HepG2 (cell line): ENCODE results near the gene NAALADL1. TPM values are rescaled to one million over a fixed set of nuclear protein-coding genes. Genes with fewer than 3 reads are reported as not detected.

Experiments
- CEBPZ ChIP-seq: IDR thresholded peaks from 2 replicates; pipeline ENCODE4 v1.6.1; 2012; ENCODE audit warnings: low read length, improper control_type of control experiment
- DDIT3 ChIP-seq: sonication (generic); formaldehyde crosslinking; IDR thresholded peaks from 2 replicates; pipeline ENCODE4 v1.4.0; 2020; ENCODE audit warnings: mild to moderate bottlenecking, missing genetic modification reagents
- FOXC1 ChIP-seq: sonication (generic); formaldehyde crosslinking; IDR thresholded peaks from 2 replicates; pipeline ENCODE4 v1.8.0; 2022; ENCODE audit warnings: mild to moderate bottlenecking, missing genetic modification reagents, borderline replicate concordance
- HHEX ChIP-seq: IDR thresholded peaks from 2 replicates; pipeline ENCODE4 v1.6.1; 2016; ENCODE audit warnings: control low read depth
- HNF4G ChIP-seq, 2 experiments: sonication (generic) in 1 of 2; formaldehyde crosslinking in 1 of 2; IDR thresholded peaks; 2 replicates each; pipeline versions ENCODE4 v1.4.0 to v1.6.1; 2011 to 2020; ENCODE audit warnings: borderline replicate concordance in 2 of 2, low read depth in 2 of 2, mild to moderate bottlenecking in 2 of 2, low read length in 1 of 2, missing genetic modification reagents in 1 of 2, moderate library complexity in 1 of 2
- HNRNPK ChIP-seq: fragments of 200-400 bp; formaldehyde crosslinking; IDR thresholded peaks from 2 replicates; pipeline ENCODE4 v1.6.1; 2018; ENCODE audit warnings: low read length, low read depth, moderate library complexity, mild to moderate bottlenecking; ENCODE audit not compliant: poor library complexity, severe bottlenecking
- HOXA3 ChIP-seq: sonication (generic); formaldehyde crosslinking; IDR thresholded peaks from 2 replicates; pipeline ENCODE4 v1.5.0; 2020; ENCODE audit warnings: missing genetic modification reagents
- ISX ChIP-seq: sonication (generic); formaldehyde crosslinking; conservative IDR thresholded peaks from 2 replicates; pipeline ENCODE4 v1.5.0; 2020; ENCODE audit warnings: missing genetic modification reagents
- KDM3A ChIP-seq: IDR thresholded peaks from 2 replicates; pipeline ENCODE4 v1.6.1; 2018; ENCODE audit warnings: low read depth, missing compliant biosample characterization
- KDM5B ChIP-seq: sonication (generic); formaldehyde crosslinking; IDR thresholded peaks from 2 replicates; pipeline ENCODE4 v1.4.0; 2020; ENCODE audit warnings: missing genetic modification reagents, mild to moderate bottlenecking, borderline replicate concordance
- MED13 ChIP-seq: sonication (generic); formaldehyde crosslinking; IDR thresholded peaks from 2 replicates; pipeline ENCODE4 v1.5.0; 2020; ENCODE audit warnings: missing genetic modification reagents
- SAP130 ChIP-seq: IDR thresholded peaks from 2 replicates; pipeline ENCODE4 v1.6.1; 2016; ENCODE audit warnings: low read depth
- SRSF1 ChIP-seq: fragments of 200-400 bp; formaldehyde crosslinking; optimal IDR thresholded peaks from 2 replicates; pipeline ENCODE3; 2017; ENCODE audit warnings: mild to moderate bottlenecking, low read depth, low read length, moderate library complexity
- ZBTB43 ChIP-seq: sonication (generic); formaldehyde crosslinking; conservative IDR thresholded peaks from 2 replicates; pipeline ENCODE4 v1.4.0; 2020; ENCODE audit warnings: missing genetic modification reagents
- ZFP62 ChIP-seq: sonication (generic); formaldehyde crosslinking; IDR thresholded peaks from 2 replicates; pipeline ENCODE4 v1.4.0; 2020; ENCODE audit warnings: missing genetic modification reagents
- ZFP91 ChIP-seq: sonication (generic); formaldehyde crosslinking; IDR thresholded peaks from 2 replicates; pipeline ENCODE4 v1.9.0; 2022; ENCODE audit warnings: missing genetic modification reagents, mild to moderate bottlenecking, borderline replicate concordance
- ZNF20 ChIP-seq: sonication (generic); formaldehyde crosslinking; IDR thresholded peaks from 2 replicates; pipeline ENCODE4 v1.4.0; 2020; ENCODE audit warnings: mild to moderate bottlenecking, moderate library complexity, missing genetic modification reagents
- ZNF280B ChIP-seq: sonication (generic); formaldehyde crosslinking; IDR thresholded peaks from 2 replicates; pipeline ENCODE4 v1.5.0; 2020; ENCODE audit warnings: missing genetic modification reagents, mild to moderate bottlenecking, borderline replicate concordance
- ZNF546 ChIP-seq: sonication (generic); formaldehyde crosslinking; conservative IDR thresholded peaks from 2 replicates; pipeline ENCODE4 v1.8.1; 2023; ENCODE audit warnings: mild to moderate bottlenecking, missing genetic modification reagents
- ZNF598 ChIP-seq: sonication (generic); formaldehyde crosslinking; IDR thresholded peaks from 2 replicates; pipeline ENCODE4 v1.5.1; 2020; ENCODE audit warnings: mild to moderate bottlenecking, missing genetic modification reagents, borderline replicate concordance
- polyA plus RNA-seq, 8 experiments: library from polyadenylated mRNA; depleted of rRNA in 3 of 8; stranded (reverse) in 7 of 8; unstranded in 1 of 8; fragments of >200 nt; fragmentation: Illumina TruSeq in 4 of 8; extraction: Trizol in 4 of 8; gene quantifications; 2 replicates each; pipeline versions ENCODE4 v1.2.1 to v1.2.3, GENCODE V29; 2011 to 2016; ENCODE audit warnings: low read depth in 4 of 8, missing spikeins in 1 of 8, mixed read lengths in 1 of 8; ENCODE audit not compliant: insufficient read depth in 1 of 8
- total RNA-seq, 5 experiments: library from RNA; depleted of rRNA; stranded (reverse); fragments of >200 nt; fragmentation: Illumina TruSeq; extraction: Trizol; gene quantifications; 2 replicates each; pipeline ENCODE4 v1.2.3, GENCODE V29; 2016; ENCODE audit warnings: low read depth in 1 of 5

NAALADL1 gene
- total and polyA plus RNA-seq, 2 of the 13 experiments (the other 11 are each of a cell fraction or from before 2014, with no cell fraction given): 9.3 to 33.9 TPM

GRCh38 chr11:65058419-65059054, at the start of gene NAALADL1 (continued):
- no peak for TF ChIP-seq DDIT3 (CRISPR knock-in tag)
- TF ChIP-seq ZNF20 (CRISPR knock-in tag): no peak
- no peak for TF ChIP-seq ZFP62 (CRISPR knock-in tag)
- TF ChIP-seq ZBTB43: no peak
- no peak for TF ChIP-seq HHEX
- no peak for TF ChIP-seq CEBPZ
- peak; percentile 69 for TF ChIP-seq SAP130
- TF ChIP-seq KDM5B (CRISPR knock-in tag): peak; percentile 65; the same call in 1 of the 2 replicates
- TF ChIP-seq ZNF280B (CRISPR knock-in tag): peak; percentile 52; the same call in 1 of the 2 replicates
- TF ChIP-seq HNRNPK: no peak
- TF ChIP-seq MED13: no peak
- no peak for TF ChIP-seq ISX (CRISPR knock-in tag)
- TF ChIP-seq ZFP91 (CRISPR knock-in tag): peak; percentile 47; the same call in 1 of the 2 replicates
- TF ChIP-seq SRSF1: no peak
- TF ChIP-seq FOXC1 (CRISPR knock-in tag): 0 out of 2 replicates have a peak, but pooled peaks have one; percentile 31
- TF ChIP-seq HOXA3 (CRISPR knock-in tag): peak; percentile 82
- TF ChIP-seq ZNF546 (CRISPR knock-in tag): no peak
- no peak for TF ChIP-seq ZNF598
- TF ChIP-seq HNF4G (IDR thresholded peaks at IDR 0.05; ENCODE audit: borderline replicate concordance, low read depth, low read length): peak; percentile 71
- no peak for TF ChIP-seq HNF4G (CRISPR knock-in tag; IDR thresholded peaks at IDR 0.05; ENCODE audit: borderline replicate concordance, low read depth)
- no peak for TF ChIP-seq KDM3A
